Measurements from ENCODE around the gene PUS7.
"Not testable (repeated sequence)": the region's sequence is repeated elsewhere in the genome, so short reads cannot be mapped to it uniquely, and the experiment has no call there.

The PUS7 gene

GRCh38 chr7:105497016-105497415, 25.1 kb downstream of the PUS7 start:
- no peak for DNase-seq (ENCODE audit: low read depth)

- DNase-seq (ENCODE audit: low read depth) = no peak
Observed at GRCh38 chr7:105496521-105496920, 25.6 kb downstream of the PUS7 start.

- no peak for DNase-seq (ENCODE audit: low read depth)
Observed at GRCh38 chr7:105493923-105494315, 28.2 kb downstream of the PUS7 start.

GRCh38 chr7:105493196-105493922, 28.7 kb downstream of the PUS7 start:
- no peak for DNase-seq (ENCODE audit: low read depth)

- no peak for DNase-seq (ENCODE audit: low read depth)
Observed at GRCh38 chr7:105489409-105489808, 32.7 kb downstream of the PUS7 start.

GRCh38 chr7:105487579-105488571, 34.2 kb downstream of the PUS7 start:
- DNase-seq (ENCODE audit: low read depth) = no peak

- DNase-seq (ENCODE audit: low read depth) = no peak
Observed at GRCh38 chr7:105480931-105481330, 41.1 kb downstream of the PUS7 start.

- no peak for DNase-seq (ENCODE audit: low read depth)
Observed at GRCh38 chr7:105478606-105479005, 43.5 kb downstream of the PUS7 start.

- no peak for DNase-seq (ENCODE audit: low read depth)
Observed at GRCh38 chr7:105477908-105478307, 44.2 kb downstream of the PUS7 start.

GRCh38 chr7:105474045-105474444, 48.0 kb downstream of the PUS7 start:
- no peak for DNase-seq (ENCODE audit: low read depth)

GRCh38 chr7:105473163-105473562, 48.9 kb downstream of the PUS7 start:
- no peak for DNase-seq (ENCODE audit: low read depth)

GRCh38 chr7:105470846-105471245, 51.2 kb downstream of the PUS7 start:
- DNase-seq (ENCODE audit: low read depth) = no peak

- no peak for DNase-seq (ENCODE audit: low read depth)
Observed at GRCh38 chr7:105470090-105470489, 52.0 kb downstream of the PUS7 start.

- DNase-seq (ENCODE audit: low read depth) = no peak
Observed at GRCh38 chr7:105462765-105463420, 59.2 kb downstream of the PUS7 start.

GRCh38 chr7:105461518-105461917, 60.6 kb downstream of the PUS7 start:
- DNase-seq (ENCODE audit: low read depth) = no peak

GRCh38 chr7:105457619-105458225, 64.3 kb downstream of the PUS7 start:
- no peak for DNase-seq (ENCODE audit: low read depth)

GRCh38 chr7:105454921-105455320, 67.2 kb downstream of the PUS7 start:
- no peak for DNase-seq (ENCODE audit: low read depth)

- DNase-seq (ENCODE audit: low read depth) = no peak
Observed at GRCh38 chr7:105454095-105454747, 67.8 kb downstream of the PUS7 start.

GRCh38 chr7:105452085-105452484, 70.0 kb downstream of the PUS7 start:
- no peak for DNase-seq (ENCODE audit: low read depth)

- not testable (repeated sequence) for DNase-seq (ENCODE audit: low read depth)
Observed at GRCh38 chr7:105450870-105451269, 71.2 kb downstream of the PUS7 start.

GRCh38 chr7:105450177-105450861, 71.8 kb downstream of the PUS7 start:
- DNase-seq (ENCODE audit: low read depth) = no peak
